CD4-positive, alpha-beta T cell (primary cell): ENCODE data around the gene ARHGEF17. TPM values are rescaled to one million over a fixed set of nuclear protein-coding genes. Genes with fewer than 3 reads are reported as not detected.

Experiments used
- ATAC-seq: fragments of 200-7000 bp; cut with Tn5 transposase; one replicate; pipeline ENCODE4 v1.10.0; 2022; ENCODE audit warnings: mild to moderate bottlenecking; ENCODE audit not compliant: poor library complexity
- CTCF ChIA-PET: fragments of 350-600 bp; sonication (Branson Sonifier 250); formaldehyde crosslinking; loops from one replicate; lab custom pipeline; 2021; ENCODE audit warnings: antibody characterized with exemption, inconsistent platforms; lab: Charles Lee
- POLR2A ChIA-PET: fragments of 350-600 bp; sonication (Branson Sonifier 250); formaldehyde crosslinking; loops from one replicate; lab custom pipeline; 2021; ENCODE audit warnings: antibody characterized with exemption, inconsistent platforms; lab: Charles Lee
- DNase-seq, 14 experiments: peaks; one replicate each; pipeline ENCODE4 v3.0.0-alpha.2; 2013 to 2020; ENCODE audit warnings: mixed read lengths in 2 of 14
- H3K27ac ChIP-seq, 2 donors: one replicate each; pipeline versions ENCODE4 v1.5.1 to v1.7.0; 2013; ENCODE audit warnings: low read length in 2 of 2, low read depth in 1 of 2, mild to moderate bottlenecking in 1 of 2
- H3K27me3 ChIP-seq, 2 experiments: 1 replicate in 1 of 2; 2 replicates in 1 of 2; pipeline versions ENCODE4 v1.6.1 to v1.7.0; 2013; ENCODE audit warnings: low read length in 2 of 2, control low read depth in 1 of 2, mild to moderate bottlenecking in 1 of 2, moderate library complexity in 1 of 2; ENCODE audit not compliant: insufficient read depth in 2 of 2, control insufficient read depth in 1 of 2
- H3K36me3 ChIP-seq: one replicate; pipeline ENCODE4 v1.6.1; 2013; ENCODE audit warnings: low read length, control low read depth; ENCODE audit not compliant: insufficient read depth
- H3K4me1 ChIP-seq: one replicate; pipeline ENCODE4 v1.6.1; 2013; ENCODE audit warnings: low read length, control low read depth; ENCODE audit not compliant: insufficient read depth
- H3K4me3 ChIP-seq: one replicate; pipeline ENCODE4 v1.5.1; 2013; ENCODE audit warnings: mild to moderate bottlenecking, low read length, moderate library complexity
- H3K9me3 ChIP-seq, 2 experiments: 1 replicate in 1 of 2; 2 replicates in 1 of 2; pipeline versions ENCODE4 v1.6.1 to v1.7.0; 2013; ENCODE audit warnings: low read length in 2 of 2, mild to moderate bottlenecking in 2 of 2, control low read depth in 1 of 2, moderate library complexity in 1 of 2; ENCODE audit not compliant: control insufficient read depth in 1 of 2, insufficient read depth in 1 of 2
- H3K27ac Mint-ChIP-seq: one replicate; pipeline ENCODE4 v1.8.0; 2020; ENCODE audit warnings: mixed read lengths
- H3K27me3 Mint-ChIP-seq: one replicate; pipeline ENCODE4 v1.8.0; 2021; ENCODE audit warnings: mixed read lengths
- H3K36me3 Mint-ChIP-seq: one replicate; pipeline ENCODE4 v1.8.0; 2021; ENCODE audit warnings: low read depth, mixed read lengths
- H3K4me1 Mint-ChIP-seq: one replicate; pipeline ENCODE4 v1.8.0; 2021; ENCODE audit warnings: low read depth, mixed read lengths
- H3K4me3 Mint-ChIP-seq: one replicate; pipeline ENCODE4 v1.8.0; 2020; ENCODE audit warnings: mild to moderate bottlenecking, mixed read lengths
- H3K9me3 Mint-ChIP-seq: one replicate; pipeline ENCODE4 v1.8.0; 2020; ENCODE audit warnings: mixed read lengths
- intact Hi-C, 2 experiments: fragments of 100-400 bp; cut with DNase I in 1 of 2; cut with micrococcal nuclease in 1 of 2; formaldehyde crosslinking; loops; one replicate each; pipeline versions ENCODE4 v1.15.1 to v1.9.0; 2023 to 2025; cut with DNase I, micrococcal nuclease
- total RNA-seq, 174 experiments: library from RNA in 2 of 174; stranded (reverse) in 2 of 174; gene quantifications; one replicate each; pipeline ENCODE4 v1.2.3 and lab custom pipeline; 2021 to 2026
- TF ChIP-seq, protein P1 (sequence below): fragments of 200-600 bp; IDR thresholded peaks from one replicate; pipeline ENCODE4 v1.8.0; 2022; ENCODE audit warnings: antibody characterized with exemption, mild to moderate bottlenecking

The ARHGEF17 gene
- total RNA-seq, 2 experiments from 2014 or later = not detected

DNA sequence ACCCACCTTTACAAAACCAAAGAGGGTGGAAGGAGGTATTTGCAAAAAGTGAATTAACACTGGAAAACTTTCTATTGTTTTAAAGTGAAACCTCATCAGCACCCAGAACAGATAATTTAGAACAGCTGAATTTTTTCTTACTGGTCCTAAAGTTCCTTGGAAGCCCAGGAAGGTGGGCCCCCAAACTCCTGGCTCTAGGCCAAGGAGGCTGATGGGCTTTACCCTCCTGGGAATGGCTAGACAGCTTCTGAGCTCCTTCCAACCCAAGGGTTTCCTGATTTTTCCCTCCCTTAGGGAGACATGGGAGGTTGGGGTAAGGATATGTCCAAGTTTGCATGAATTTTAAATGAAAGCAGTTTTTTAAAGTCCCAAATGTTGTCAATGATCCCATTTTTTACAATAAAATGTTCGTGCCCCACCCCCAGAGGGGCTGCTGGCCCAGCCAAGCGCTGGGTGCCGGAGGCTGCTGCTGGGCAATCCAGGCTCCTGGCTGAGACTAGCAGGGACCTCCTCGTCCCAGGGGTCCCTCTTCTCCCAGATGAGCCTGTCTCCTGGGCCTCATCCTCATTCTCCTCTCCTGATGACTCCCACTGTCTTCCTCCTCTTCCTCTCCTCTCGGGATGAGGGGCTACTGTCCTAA, 96.5 kb downstream of the ARHGEF17 start:
- Mint-ChIP-seq H3K9me3 (no peaks in the 10 kb centered on the region), H3K27me3 (no peaks in the 10 kb centered on the region), H3K36me3 (peaks cover 38% of the 10 kb centered on the region), H3K27ac (no peak overlapping the region), H3K4me1 (no peaks in the 10 kb centered on the region), H3K4me3 (no peak overlapping the region)
- no peaks in the 10 kb centered on the region for H3K9me3 ChIP-seq
- intact Hi-C loops = loop anchor here in 1 of 2 experiments (5.0 kb wide), 1 partner anchor 258 kb away; no protein-coding TSS in a partner anchor
- H3K27ac ChIP-seq = no peak overlapping the region
- TF ChIP-seq, protein P1, sequence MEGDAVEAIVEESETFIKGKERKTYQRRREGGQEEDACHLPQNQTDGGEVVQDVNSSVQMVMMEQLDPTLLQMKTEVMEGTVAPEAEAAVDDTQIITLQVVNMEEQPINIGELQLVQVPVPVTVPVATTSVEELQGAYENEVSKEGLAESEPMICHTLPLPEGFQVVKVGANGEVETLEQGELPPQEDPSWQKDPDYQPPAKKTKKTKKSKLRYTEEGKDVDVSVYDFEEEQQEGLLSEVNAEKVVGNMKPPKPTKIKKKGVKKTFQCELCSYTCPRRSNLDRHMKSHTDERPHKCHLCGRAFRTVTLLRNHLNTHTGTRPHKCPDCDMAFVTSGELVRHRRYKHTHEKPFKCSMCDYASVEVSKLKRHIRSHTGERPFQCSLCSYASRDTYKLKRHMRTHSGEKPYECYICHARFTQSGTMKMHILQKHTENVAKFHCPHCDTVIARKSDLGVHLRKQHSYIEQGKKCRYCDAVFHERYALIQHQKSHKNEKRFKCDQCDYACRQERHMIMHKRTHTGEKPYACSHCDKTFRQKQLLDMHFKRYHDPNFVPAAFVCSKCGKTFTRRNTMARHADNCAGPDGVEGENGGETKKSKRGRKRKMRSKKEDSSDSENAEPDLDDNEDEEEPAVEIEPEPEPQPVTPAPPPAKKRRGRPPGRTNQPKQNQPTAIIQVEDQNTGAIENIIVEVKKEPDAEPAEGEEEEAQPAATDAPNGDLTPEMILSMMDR = no peak
- POLR2A ChIA-PET = no interaction called here
- DNase-seq = no peak
- H3K36me3 ChIP-seq = peaks cover 30% of the 10 kb centered on the region
- ATAC-seq = no peak
- H3K27me3 ChIP-seq = no peaks in the 10 kb centered on the region
- CTCF ChIA-PET = no interaction called here
- H3K4me1 ChIP-seq = no peaks in the 10 kb centered on the region
- no peak overlapping the region for H3K4me3 ChIP-seq

DNA sequence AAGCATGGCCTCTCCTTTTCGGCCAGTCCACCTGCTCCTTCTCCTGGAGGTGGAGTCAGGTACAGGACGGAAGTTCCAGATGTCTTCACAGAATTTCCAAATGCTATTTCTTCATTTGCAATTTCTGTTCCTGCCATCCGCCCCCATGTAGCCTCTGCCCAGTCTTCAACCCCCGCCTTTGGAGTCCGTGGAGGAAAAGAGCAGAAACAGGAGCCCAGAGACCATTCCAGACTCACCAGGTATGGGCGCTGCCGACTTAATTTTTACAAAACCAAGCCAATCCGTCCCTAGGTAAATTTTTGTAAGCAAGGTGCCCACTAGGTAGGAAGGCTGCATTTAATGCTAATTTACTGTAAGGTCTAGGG, 97.1 kb downstream of the ARHGEF17 start:
- Histone ChIP-seq H3K36me3 (peaks cover 30% of the 10 kb centered on the region), H3K4me3 (no peak overlapping the region), H3K27ac (no peak overlapping the region), H3K4me1 (no peaks in the 10 kb centered on the region), H3K27me3 (no peaks in the 10 kb centered on the region), H3K9me3 (no peaks in the 10 kb centered on the region)
- Mint-ChIP-seq H3K36me3 (peaks cover 42% of the 10 kb centered on the region), H3K4me1 (no peaks in the 10 kb centered on the region), H3K9me3 (no peaks in the 10 kb centered on the region), H3K4me3 (no peak overlapping the region), H3K27me3 (no peaks in the 10 kb centered on the region), H3K27ac (no peak overlapping the region)
- POLR2A ChIA-PET = no interaction called here
- TF ChIP-seq, protein P1 = no peak
- CTCF ChIA-PET = no interaction called here
- intact Hi-C loops = no loop called here
- no peak for ATAC-seq
- DNase-seq = no peak

DNA sequence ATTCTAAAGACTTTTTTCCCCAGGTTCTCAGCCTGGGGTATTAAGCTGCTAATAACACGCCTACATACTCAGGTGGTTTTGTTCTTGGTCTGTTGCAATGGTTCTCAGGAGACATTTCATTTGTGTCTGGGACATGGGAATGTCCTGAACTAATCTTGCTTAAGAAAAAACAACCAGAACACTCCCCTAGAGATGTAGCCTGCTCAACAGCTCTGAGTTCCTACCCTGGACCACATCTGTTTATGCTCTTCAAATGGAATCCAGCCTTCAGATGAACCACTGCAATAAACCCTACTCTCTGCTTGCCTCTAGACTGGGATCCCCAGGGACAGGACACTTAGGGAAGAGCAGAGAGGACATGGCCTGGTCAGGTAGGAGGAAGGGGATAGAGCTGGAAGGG, 98.1 kb downstream of the ARHGEF17 start:
- TF ChIP-seq, protein P1 = no peak
- DNase-seq (no peak), ATAC-seq (no peak)
- CTCF ChIA-PET = interaction anchor here (0.9 to 1.0 kb wide), 2 partner anchors 13 to 55 kb away, joined by 3 to 4 read pairs; no protein-coding TSS in a partner anchor
- Histone ChIP-seq H3K4me3 (no peak overlapping the region), H3K27me3 (no peaks in the 10 kb centered on the region), H3K36me3 (peaks cover 36% of the 10 kb centered on the region), H3K4me1 (no peaks in the 10 kb centered on the region), H3K9me3 (no peaks in the 10 kb centered on the region), H3K27ac (no peak overlapping the region)
- intact Hi-C loops = no loop called here
- POLR2A ChIA-PET = no interaction called here
- Mint-ChIP-seq H3K36me3 (peaks cover 50% of the 10 kb centered on the region), H3K27ac (no peak overlapping the region), H3K9me3 (no peaks in the 10 kb centered on the region), H3K4me3 (no peak overlapping the region), H3K4me1 (no peaks in the 10 kb centered on the region), H3K27me3 (no peaks in the 10 kb centered on the region)
